ENCODE results near the gene AHCYL2. TPM values are rescaled to one million over a fixed set of nuclear protein-coding genes. Genes with fewer than 3 reads are reported as not detected.
"Not testable (repeated sequence)": the region's sequence is repeated elsewhere in the genome, so short reads cannot be mapped to it uniquely, and the experiment has no call there.

AHCYL2 gene
- total and polyA plus RNA-seq, 2 donors (not counting 3 experiments of a cell fraction or from before 2014, with no cell fraction given): 10.8 to 13.5 TPM

DNA sequence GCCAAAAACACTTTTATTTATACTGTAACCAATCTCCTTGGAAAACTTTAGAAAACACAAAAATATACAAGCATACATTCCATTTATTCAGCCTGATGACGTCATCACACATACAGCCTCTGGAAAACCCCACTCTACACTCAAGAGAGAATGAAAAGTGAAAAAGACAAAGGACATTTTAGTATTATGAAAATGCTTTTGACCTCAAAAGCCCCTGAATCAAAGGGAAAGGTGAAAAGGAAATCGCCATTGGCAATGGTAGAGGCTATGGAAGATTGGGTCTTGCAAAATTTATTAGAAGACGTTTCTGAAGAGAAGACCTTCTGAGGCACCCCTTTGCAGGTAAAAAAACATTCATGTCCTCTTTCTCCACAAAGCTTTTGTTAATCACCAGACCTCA, 126.5 kb downstream of the AHCYL2 start:
- BruUV-seq (replicated peaks): no TSS peak
- no peak overlapping the region for H3K4me3 ChIP-seq (replicated peaks in 1 of 3; ENCODE audit: insufficient read depth in 1 of 3, low read depth in 1 of 3, low read length in 3 of 3)
- no peaks in the 10 kb centered on the region for H3K9me1 ChIP-seq (replicated peaks; ENCODE audit: control insufficient read depth, extremely low read depth, insufficient read depth, low read length)
- intact Hi-C loops (cut with micrococcal nuclease) (no loop called here), dilution Hi-C loops (cut with MboI; ENCODE audit: extremely low pct_ligation_motif_present, low sequenced_read_pairs) (no loop called here)
- no peak overlapping the region for H3K4me2 ChIP-seq (ENCODE audit: insufficient read depth, low read length)
- no peak overlapping the region for H2AFZ ChIP-seq (ENCODE audit: low read depth, low read length)
- H3K36me3 ChIP-seq (ENCODE audit: control insufficient read depth in 2 of 2, extremely low read depth in 1 of 2, insufficient read depth in 2 of 2, low read length in 2 of 2): no peaks in the 10 kb centered on the region
- H3K4me1 ChIP-seq (ENCODE audit: control insufficient read depth, extremely low read depth, insufficient read depth, low read length): no peaks in the 10 kb centered on the region
- DNase-seq (ENCODE audit: low read depth, low spot score) (no peak), FAIRE-seq (no peak)
- ChIA-PET POLR2A (no interaction called here), CTCF (interaction anchor here (2.3 kb wide), 1 partner anchor 8 kb away, joined by 13 read pairs; no protein-coding TSS in a partner anchor)
- no peak for TF ChIP-seq CTCF (IDR thresholded peaks at IDR 0.05; ENCODE audit: extremely low read depth in 1 of 2, insufficient read depth in 1 of 2, low read depth in 1 of 2, low read length in 2 of 2)
- TF ChIP-seq POLR2A (IDR thresholded peaks at IDR 0.05; ENCODE audit: low read depth, low read length): no peak
- no peak for TF ChIP-seq GATA2 (IDR thresholded peaks at IDR 0.05; ENCODE audit: insufficient read depth, insufficient read length, low read depth, low read length)
- TF ChIP-seq MYC (IDR thresholded peaks at IDR 0.05; ENCODE audit: low read depth, low read length): no peak
- TF ChIP-seq MAX (IDR thresholded peaks at IDR 0.05; ENCODE audit: insufficient read depth, insufficient read length): no peak
- no peak for TF ChIP-seq FOS (IDR thresholded peaks at IDR 0.05; ENCODE audit: borderline replicate concordance, insufficient read depth, low read length)
- TF ChIP-seq POLR2AphosphoS5 (IDR thresholded peaks at IDR 0.05; ENCODE audit: insufficient read depth, low read depth, low read length): no peak
- no peak for TF ChIP-seq EZH2 (IDR thresholded peaks at IDR 0.05; ENCODE audit: borderline replicate concordance, low read depth, low read length, severe bottlenecking)
- TF ChIP-seq JUN (IDR thresholded peaks at IDR 0.05; ENCODE audit: borderline replicate concordance, insufficient read depth, insufficient read length, low read depth): no peak
- no peaks in the 10 kb centered on the region for H3K9me3 ChIP-seq (replicated peaks; ENCODE audit: control insufficient read depth, insufficient read depth, low read length)
- H3K27ac ChIP-seq (ENCODE audit: insufficient read depth, low read depth, low read length): no peak overlapping the region
- H4K20me1 ChIP-seq (replicated peaks; ENCODE audit: control insufficient read depth, extremely low read depth, insufficient read depth, low read length): no peaks in the 10 kb centered on the region
- H3K9ac ChIP-seq (replicated peaks; ENCODE audit: extremely low read depth, insufficient read depth, low read length): no peak overlapping the region
- no peaks in the 10 kb centered on the region for H3K79me2 ChIP-seq (ENCODE audit: control insufficient read depth, insufficient read depth, low read length)
- no peaks in the 10 kb centered on the region for H3K27me3 ChIP-seq (ENCODE audit: control insufficient read depth in 2 of 2, insufficient read depth in 2 of 2, low read length in 2 of 2)

- H2AFZ ChIP-seq (ENCODE audit: low read depth, low read length); BruUV-seq (replicated peaks); H3K4me2 ChIP-seq (ENCODE audit: insufficient read depth, low read length); H4K20me1 ChIP-seq (replicated peaks; ENCODE audit: control insufficient read depth, extremely low read depth, insufficient read depth, low read length); H3K9ac ChIP-seq (replicated peaks; ENCODE audit: extremely low read depth, insufficient read depth, low read length); H3K9me3 ChIP-seq (replicated peaks; ENCODE audit: control insufficient read depth, insufficient read depth, low read length); intact Hi-C loops (cut with micrococcal nuclease); DNase-seq (ENCODE audit: low read depth, low spot score); H3K36me3 ChIP-seq (ENCODE audit: control insufficient read depth in 2 of 2, extremely low read depth in 1 of 2, insufficient read depth in 2 of 2, low read length in 2 of 2); H3K79me2 ChIP-seq (ENCODE audit: control insufficient read depth, insufficient read depth, low read length); H3K9me1 ChIP-seq (replicated peaks; ENCODE audit: control insufficient read depth, extremely low read depth, insufficient read depth, low read length); POLR2A ChIA-PET; H3K27ac ChIP-seq (ENCODE audit: insufficient read depth, low read depth, low read length); H3K4me3 ChIP-seq (replicated peaks in 1 of 3; ENCODE audit: insufficient read depth in 1 of 3, low read depth in 1 of 3, low read length in 3 of 3); dilution Hi-C loops (cut with MboI; ENCODE audit: extremely low pct_ligation_motif_present, low sequenced_read_pairs); FAIRE-seq; H3K27me3 ChIP-seq (ENCODE audit: control insufficient read depth in 2 of 2, insufficient read depth in 2 of 2, low read length in 2 of 2); H3K4me1 ChIP-seq (ENCODE audit: control insufficient read depth, extremely low read depth, insufficient read depth, low read length): not testable (repeated sequence)
- CTCF ChIA-PET: interaction anchor here (0.9 to 2.3 kb wide), 4 partner anchors 10 to 135 kb away, joined by 3 to 13 read pairs (median 5); no protein-coding TSS in a partner anchor
Measured at GRCh38 chr7:129353104-129353503, 128.3 kb downstream of the AHCYL2 start.
